Measurements from ENCODE around the gene HOXA13.

The HOXA13 gene

GRCh38 chr7:27157702-27158431 is 42.0 kb downstream of the HOXA13 start:
- no peak for DNase-seq

GRCh38 chr7:27156916-27157701 is 42.8 kb downstream of the HOXA13 start:
- DNase-seq: no peak

- peak; percentile 82 for DNase-seq
Observed at GRCh38 chr7:27156508-27156898, 43.4 kb downstream of the HOXA13 start, which contains the start of gene HOXA7. Gene HOXA7 (minus strand): TSS chr7:27156675. CDS start chr7:27156545, 130 bp downstream.

- DNase-seq: no peak
Observed at GRCh38 chr7:27155816-27156507, 43.9 kb downstream of the HOXA13 start.

- no peak for DNase-seq
Observed at GRCh38 chr7:27154901-27155815, 44.7 kb downstream of the HOXA13 start.

GRCh38 chr7:27154369-27154768 is 45.5 kb downstream of the HOXA13 start:
- no peak for DNase-seq

GRCh38 chr7:27153526-27153925 is 46.4 kb downstream of the HOXA13 start:
- no peak for DNase-seq

- DNase-seq: no peak
Observed at GRCh38 chr7:27152816-27153442, 47.0 kb downstream of the HOXA13 start.

GRCh38 chr7:27151931-27152815 is 47.7 kb downstream of the HOXA13 start, which contains the start of gene HOXA3:
Gene HOXA3 (minus strand): TSS chr7:27152583. CDS start chr7:27110640, 41,943 bp downstream.
- DNase-seq: peak; percentile 81

GRCh38 chr7:27151341-27151930 is 48.5 kb downstream of the HOXA13 start:
- DNase-seq: no peak

GRCh38 chr7:27150568-27151340 is 49.1 kb downstream of the HOXA13 start:
- peak; percentile 83 for DNase-seq

- no peak for DNase-seq
Observed at GRCh38 chr7:27149842-27150567, 49.9 kb downstream of the HOXA13 start.

- DNase-seq: no peak
Observed at GRCh38 chr7:27148756-27149641, 50.9 kb downstream of the HOXA13 start.

GRCh38 chr7:27148031-27148755 is 51.7 kb downstream of the HOXA13 start:
- no peak for DNase-seq

- DNase-seq: peak; percentile 58
Observed at GRCh38 chr7:27147199-27148030, 52.5 kb downstream of the HOXA13 start, which contains the start of gene HOXA6. Gene HOXA6 (minus strand): TSS chr7:27147774. CDS start chr7:27147749, 25 bp downstream.
